GM12892 (cell line): Measurements from ENCODE around the gene KIAA1217.

Experiments
- POLR2A ChIP-seq: IDR thresholded peaks from 2 replicates; pipeline ENCODE4 v1.6.1; 2011; ENCODE audit warnings: low read depth, low read length, control low read depth
- POLR2AphosphoS5 ChIP-seq: IDR thresholded peaks from 2 replicates; pipeline ENCODE4 v1.6.1; 2011; ENCODE audit warnings: low read depth, low read length, control low read depth
- TAF1 ChIP-seq: IDR thresholded peaks from 2 replicates; pipeline ENCODE4 v1.6.1; 2011; ENCODE audit warnings: low read depth, mild to moderate bottlenecking, control low read depth, low read length, borderline replicate concordance

DNA sequence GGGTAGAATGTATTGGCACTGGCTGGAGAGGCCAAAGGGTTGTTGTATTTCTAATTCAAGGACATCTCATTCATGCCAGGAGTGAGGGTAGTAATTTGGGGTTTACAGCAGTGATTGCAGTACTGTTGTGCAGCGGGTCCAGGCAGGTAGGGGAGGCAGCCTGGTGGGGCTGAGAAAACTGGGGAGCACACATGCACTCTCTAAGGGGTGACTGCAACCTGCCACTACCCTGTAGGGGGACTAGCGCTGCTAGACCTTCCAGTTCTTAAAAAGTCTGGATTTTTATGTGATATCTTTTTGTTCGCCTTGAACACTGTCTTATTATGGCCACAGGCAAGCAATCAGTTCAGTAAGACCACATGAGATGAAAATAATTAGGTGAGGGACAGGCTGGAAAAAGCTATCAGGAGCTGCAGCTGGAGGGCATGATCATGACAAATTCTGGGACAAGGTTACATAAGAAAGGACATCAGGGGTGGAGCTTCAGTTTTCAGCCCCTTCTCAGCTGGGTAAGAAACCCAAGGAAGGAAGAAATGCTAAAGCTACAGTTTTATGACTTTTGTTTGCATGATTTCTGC is 365.7 kb downstream of the KIAA1217 start:
- TF ChIP-seq TAF1 (no peak), POLR2AphosphoS5 (no peak), POLR2A (no peak)
